Caco-2 (cell line): ENCODE results near the gene PNPLA5. TPM values are rescaled to one million over a fixed set of nuclear protein-coding genes. Genes with fewer than 3 reads are reported as not detected.
A peak's percentile ranks its signal among the peaks of the same experiment; 100 is the strongest.

Experiments
- BruUV-seq: library from RNA; stranded (reverse); fragments of 400-500 nt; replicated peaks from 2 replicates; lab custom pipeline; 2021; lab: Mats Ljungman, UMichigan
- CTCF ChIA-PET: fragments of 300-600 bp; sonication (Branson Sonifier 250); formaldehyde crosslinking; loops from one replicate; lab custom pipeline; 2022; ENCODE audit warnings: antibody characterized with exemption; lab: Charles Lee
- POLR2A ChIA-PET: fragments of 300-600 bp; sonication (Branson Sonifier 250); formaldehyde crosslinking; loops from one replicate; lab custom pipeline; 2022; ENCODE audit warnings: antibody characterized with exemption; lab: Charles Lee
- DNase-seq, 2 experiments: peaks; one replicate each; pipeline versions ENCODE4 v3.0.0 to v3.0.0-alpha.2; 2020 to 2022
- H3K27me3 ChIP-seq: replicated peaks from 2 replicates; pipeline ENCODE4 v1.6.0; 2011; ENCODE audit warnings: low read length; ENCODE audit not compliant: control insufficient read depth, insufficient read depth
- H3K36me3 ChIP-seq: 2 replicates; pipeline ENCODE4 v1.5.1; 2011; ENCODE audit warnings: low read length; ENCODE audit not compliant: control insufficient read depth, insufficient read depth
- H3K4me1 ChIP-seq: fragments of 250-450 bp; sonication (Bioruptor Pico); 2 replicates; pipeline ENCODE4 v1.5.1; 2020; ENCODE audit warnings: mild to moderate bottlenecking
- H3K4me3 ChIP-seq: 2 replicates; pipeline ENCODE4 v1.5.1; 2011; ENCODE audit warnings: low read depth, mild to moderate bottlenecking, control low read depth, low read length
- H3K9me3 ChIP-seq: fragments of 250-450 bp; sonication (Bioruptor Pico); 2 replicates; pipeline ENCODE4 v1.5.1; 2020; ENCODE audit warnings: mild to moderate bottlenecking, moderate library complexity
- H3K27ac Mint-ChIP-seq: one replicate; pipeline ENCODE4 v1.8.0; 2022; ENCODE audit warnings: mixed read lengths; ENCODE audit not compliant: unreplicated experiment
- H3K27me3 Mint-ChIP-seq: one replicate; pipeline ENCODE4 v1.8.0; 2022; ENCODE audit warnings: mixed read lengths; ENCODE audit not compliant: insufficient read depth, unreplicated experiment
- H3K36me3 Mint-ChIP-seq: one replicate; pipeline ENCODE4 v1.8.0; 2022; ENCODE audit warnings: mild to moderate bottlenecking, mixed read lengths; ENCODE audit not compliant: insufficient read depth, unreplicated experiment
- H3K4me1 Mint-ChIP-seq: one replicate; pipeline ENCODE4 v1.8.0; 2022; ENCODE audit warnings: low read depth, mixed read lengths; ENCODE audit not compliant: unreplicated experiment
- H3K4me3 Mint-ChIP-seq: one replicate; pipeline ENCODE4 v1.8.0; 2022; ENCODE audit warnings: mild to moderate bottlenecking, moderate library complexity, mixed read lengths; ENCODE audit not compliant: unreplicated experiment
- H3K9me3 Mint-ChIP-seq: one replicate; pipeline ENCODE4 v1.8.0; 2022; ENCODE audit warnings: mixed read lengths; ENCODE audit not compliant: unreplicated experiment
- intact Hi-C: fragments of 100-400 bp; cut with micrococcal nuclease; formaldehyde crosslinking; loops from one replicate; pipeline ENCODE4 v1.10.0; 2022; ENCODE audit not compliant: unreplicated experiment
- total RNA-seq: library from RNA; stranded (reverse); gene quantifications from 2 replicates; pipeline ENCODE4 v1.2.3, GENCODE V29; 2022
- TF ChIP-seq, protein P1 (sequence below), 2 experiments: fragments of 200-600 bp in 1 of 2; IDR thresholded peaks; 1 replicate in 1 of 2; 2 replicates in 1 of 2; pipeline versions ENCODE4 v1.5.1 to v1.8.0; 2011 to 2022; ENCODE audit warnings: antibody characterized with exemption in 1 of 2, control low read depth in 1 of 2, inconsistent platforms in 1 of 2, low read depth in 1 of 2, low read length in 1 of 2, mild to moderate bottlenecking in 1 of 2, moderate library complexity in 1 of 2; ENCODE audit not compliant: insufficient read depth in 1 of 2, severe bottlenecking in 1 of 2, unreplicated experiment in 1 of 2

Gene PNPLA5
- total RNA-seq, 1 experiment from 2014 or later, result not detected

DNA sequence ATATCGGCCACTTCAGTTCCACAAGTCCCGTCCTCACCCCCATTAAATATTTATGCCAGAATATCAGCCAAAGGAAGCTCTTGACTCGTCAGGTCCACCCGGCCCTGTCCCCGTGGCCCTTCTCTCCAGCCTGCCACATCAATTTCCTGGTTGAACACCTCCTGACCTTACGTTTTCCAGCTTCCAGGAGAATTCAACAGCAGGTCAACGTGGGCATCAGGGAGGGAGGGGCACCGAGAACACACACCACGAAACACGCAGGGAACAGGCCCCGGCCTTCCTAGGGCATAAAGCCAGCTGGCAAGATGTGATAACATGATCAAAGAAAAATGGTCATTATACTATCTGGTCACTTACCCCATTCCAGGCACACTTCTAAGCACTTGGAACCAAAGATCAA, 44.8 kb downstream of the PNPLA5 start:
- peak in 1 of 2 experiments; percentile 7 for DNase-seq
- Mint-ChIP-seq H3K9me3 (no peaks in the 10 kb centered on the region), H3K27ac (no peak overlapping the region), H3K4me1 (no peaks in the 10 kb centered on the region), H3K4me3 (no peak overlapping the region), H3K36me3 (no peaks in the 10 kb centered on the region), H3K27me3 (peaks cover 29% of the 10 kb centered on the region)
- Histone ChIP-seq H3K4me3 (no peak overlapping the region), H3K9me3 (no peaks in the 10 kb centered on the region), H3K4me1 (no peaks in the 10 kb centered on the region), H3K27me3 (no peaks in the 10 kb centered on the region), H3K36me3 (no peaks in the 10 kb centered on the region)
- TF ChIP-seq, protein P1, sequence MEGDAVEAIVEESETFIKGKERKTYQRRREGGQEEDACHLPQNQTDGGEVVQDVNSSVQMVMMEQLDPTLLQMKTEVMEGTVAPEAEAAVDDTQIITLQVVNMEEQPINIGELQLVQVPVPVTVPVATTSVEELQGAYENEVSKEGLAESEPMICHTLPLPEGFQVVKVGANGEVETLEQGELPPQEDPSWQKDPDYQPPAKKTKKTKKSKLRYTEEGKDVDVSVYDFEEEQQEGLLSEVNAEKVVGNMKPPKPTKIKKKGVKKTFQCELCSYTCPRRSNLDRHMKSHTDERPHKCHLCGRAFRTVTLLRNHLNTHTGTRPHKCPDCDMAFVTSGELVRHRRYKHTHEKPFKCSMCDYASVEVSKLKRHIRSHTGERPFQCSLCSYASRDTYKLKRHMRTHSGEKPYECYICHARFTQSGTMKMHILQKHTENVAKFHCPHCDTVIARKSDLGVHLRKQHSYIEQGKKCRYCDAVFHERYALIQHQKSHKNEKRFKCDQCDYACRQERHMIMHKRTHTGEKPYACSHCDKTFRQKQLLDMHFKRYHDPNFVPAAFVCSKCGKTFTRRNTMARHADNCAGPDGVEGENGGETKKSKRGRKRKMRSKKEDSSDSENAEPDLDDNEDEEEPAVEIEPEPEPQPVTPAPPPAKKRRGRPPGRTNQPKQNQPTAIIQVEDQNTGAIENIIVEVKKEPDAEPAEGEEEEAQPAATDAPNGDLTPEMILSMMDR (IDR thresholded peaks at IDR 0.05; ENCODE audit: insufficient read depth in 1 of 2, low read depth in 1 of 2, low read length in 1 of 2, severe bottlenecking in 1 of 2, unreplicated experiment in 1 of 2), result no peak
- POLR2A ChIA-PET, result no interaction called here
- no TSS peak for BruUV-seq
- CTCF ChIA-PET, result no interaction called here
- intact Hi-C loops, result no loop called here

DNA sequence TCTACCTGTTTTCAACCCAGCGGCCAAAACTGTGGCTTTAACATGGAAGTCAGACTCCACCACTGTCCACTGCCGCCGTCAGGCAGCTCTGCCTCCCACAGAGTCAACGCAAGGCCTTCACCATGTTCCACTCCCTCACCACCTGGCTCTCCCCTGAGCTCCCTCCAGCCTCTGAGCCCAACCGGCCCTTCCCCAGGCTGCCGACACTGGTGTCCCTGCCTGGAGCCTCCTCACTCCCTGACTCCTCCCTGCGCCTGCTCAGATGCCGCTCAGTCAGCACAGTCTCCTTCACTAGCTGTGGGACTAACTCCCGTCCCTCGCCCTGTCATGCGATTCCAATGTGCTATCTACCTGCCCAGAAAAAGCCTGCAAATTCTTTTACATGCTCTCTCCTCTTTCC, 45.8 kb downstream of the PNPLA5 start:
- Mint-ChIP-seq H3K27ac (no peak overlapping the region), H3K4me1 (no peaks in the 10 kb centered on the region), H3K27me3 (peaks cover 25% of the 10 kb centered on the region), H3K36me3 (no peaks in the 10 kb centered on the region), H3K4me3 (no peak overlapping the region), H3K9me3 (no peaks in the 10 kb centered on the region)
- no peak for DNase-seq
- H3K4me3 ChIP-seq, result no peak overlapping the region
- TF ChIP-seq, protein P1 (IDR thresholded peaks at IDR 0.05; ENCODE audit: insufficient read depth in 1 of 2, low read depth in 1 of 2, low read length in 1 of 2, severe bottlenecking in 1 of 2, unreplicated experiment in 1 of 2), result no peak
- intact Hi-C loops, result no loop called here
- ChIA-PET POLR2A (no interaction called here), CTCF (no interaction called here)
- no peaks in the 10 kb centered on the region for H3K36me3 ChIP-seq
- BruUV-seq, result no TSS peak
- no peaks in the 10 kb centered on the region for H3K9me3 ChIP-seq
- H3K4me1 ChIP-seq, result no peaks in the 10 kb centered on the region
- H3K27me3 ChIP-seq, result no peaks in the 10 kb centered on the region

- CTCF ChIA-PET, result no interaction called here
- no peaks in the 10 kb centered on the region for H3K27me3 ChIP-seq
- no TSS peak for BruUV-seq
Observed at GRCh38 chr22:43844560-43845545, 47.0 kb downstream of the PNPLA5 start.

More at GRCh38 chr22:43844560-43845545, 47.0 kb downstream of the PNPLA5 start:
- no peaks in the 10 kb centered on the region for H3K9me3 ChIP-seq
- Mint-ChIP-seq H3K4me3 (no peak overlapping the region), H3K4me1 (no peaks in the 10 kb centered on the region), H3K27me3 (peaks cover 20% of the 10 kb centered on the region), H3K36me3 (no peaks in the 10 kb centered on the region), H3K27ac (no peak overlapping the region), H3K9me3 (no peaks in the 10 kb centered on the region)
- no peak for DNase-seq
- POLR2A ChIA-PET, result no interaction called here
- no peaks in the 10 kb centered on the region for H3K36me3 ChIP-seq
- H3K4me3 ChIP-seq, result no peak overlapping the region
- intact Hi-C loops, result no loop called here
- H3K4me1 ChIP-seq, result no peaks in the 10 kb centered on the region
- TF ChIP-seq, protein P1 (IDR thresholded peaks at IDR 0.05; ENCODE audit: insufficient read depth in 1 of 2, low read depth in 1 of 2, low read length in 1 of 2, severe bottlenecking in 1 of 2, unreplicated experiment in 1 of 2), result no peak
